C1 segment of cervical spinal cord (tissue), 14 donors: ENCODE measurements around the gene OSBPL7.

Source experiments
- DNase-seq, 14 donors: peaks; one replicate each; lab custom pipeline; 2025; lab: John Stamatoyannopoulos, UW

Gene OSBPL7

GRCh38 chr17:47807421-47807820 is 14.2 kb downstream of the OSBPL7 start:
- DNase-seq = no peak

GRCh38 chr17:47806913-47807255 is 14.7 kb downstream of the OSBPL7 start:
- DNase-seq = no peak

GRCh38 chr17:47806026-47806912 is 15.3 kb downstream of the OSBPL7 start:
- DNase-seq = no peak

GRCh38 chr17:47804461-47804860 is 17.1 kb downstream of the OSBPL7 start:
- no peak for DNase-seq

- no peak for DNase-seq
Measured at GRCh38 chr17:47803751-47804150, 17.8 kb downstream of the OSBPL7 start.

GRCh38 chr17:47803201-47803600 is 18.4 kb downstream of the OSBPL7 start:
- DNase-seq = no peak

- peak in 2 of 14 donors; percentile 3 to 16 for DNase-seq
Measured at GRCh38 chr17:47802341-47803022, 19.1 kb downstream of the OSBPL7 start.

GRCh38 chr17:47801906-47802305 is 19.7 kb downstream of the OSBPL7 start:
- no peak for DNase-seq

GRCh38 chr17:47801176-47801765 is 20.3 kb downstream of the OSBPL7 start:
- DNase-seq = no peak

GRCh38 chr17:47800686-47801085 is 20.9 kb downstream of the OSBPL7 start:
- no peak for DNase-seq

GRCh38 chr17:47797797-47798196 is 23.8 kb downstream of the OSBPL7 start:
- no peak for DNase-seq

GRCh38 chr17:47792979-47793378 is 28.6 kb downstream of the OSBPL7 start:
- DNase-seq = no peak

GRCh38 chr17:47792457-47792856 is 29.1 kb downstream of the OSBPL7 start:
- DNase-seq = no peak

- no peak for DNase-seq
Measured at GRCh38 chr17:47791025-47791424, 30.6 kb downstream of the OSBPL7 start.

- DNase-seq = peak in 7 of 14 donors; percentile 5 to 31 (median 15)
Measured at GRCh38 chr17:47789611-47790561, 31.7 kb downstream of the OSBPL7 start.

GRCh38 chr17:47785538-47786123 is 36.0 kb downstream of the OSBPL7 start:
- no peak for DNase-seq

GRCh38 chr17:47781397-47781796 is 40.2 kb downstream of the OSBPL7 start:
- DNase-seq = no peak

- no peak for DNase-seq
Measured at GRCh38 chr17:47778184-47778635, 43.4 kb downstream of the OSBPL7 start.

GRCh38 chr17:47776330-47777197 is 45.0 kb downstream of the OSBPL7 start:
- no peak for DNase-seq

GRCh38 chr17:47774987-47775580 is 46.5 kb downstream of the OSBPL7 start:
- DNase-seq = no peak
